ENCODE data around the gene CDK11B.
"Not testable (repeated sequence)": the region's sequence is repeated elsewhere in the genome, so short reads cannot be mapped to it uniquely, and the experiment has no call there.

The CDK11B gene

GRCh38 chr1:1600861-1601563 lies 57.8 kb downstream of the CDK11B start:
- DNase-seq (ENCODE audit: low read depth in 1 of 2, low spot score in 1 of 2): no peak

- no peak for DNase-seq (ENCODE audit: low read depth in 1 of 2, low spot score in 1 of 2)
These were observed 58.6 kb downstream of the CDK11B start, which contains the start of gene FNDC10 for GRCh38 chr1:1599935-1600860. Gene FNDC10 (minus strand): TSS chr1:1600135. CDS start chr1:1600015, 120 bp downstream.

GRCh38 chr1:1599030-1599934 lies 59.5 kb downstream of the CDK11B start:
- DNase-seq (ENCODE audit: low read depth in 1 of 2, low spot score in 1 of 2): no peak

- no peak for DNase-seq (ENCODE audit: low read depth in 1 of 2, low spot score in 1 of 2)
These were observed 60.1 kb downstream of the CDK11B start for GRCh38 chr1:1598720-1599029.

GRCh38 chr1:1598051-1598719 lies 60.6 kb downstream of the CDK11B start:
- DNase-seq (ENCODE audit: low read depth in 1 of 2, low spot score in 1 of 2): no peak

GRCh38 chr1:1597275-1597930 lies 61.4 kb downstream of the CDK11B start:
- no peak for DNase-seq (ENCODE audit: low read depth in 1 of 2, low spot score in 1 of 2)

- no peak for DNase-seq (ENCODE audit: low read depth in 1 of 2, low spot score in 1 of 2)
These were observed 62.1 kb downstream of the CDK11B start for GRCh38 chr1:1596493-1597274.

GRCh38 chr1:1595341-1595740 lies 63.5 kb downstream of the CDK11B start:
- not testable (repeated sequence) for DNase-seq (ENCODE audit: low read depth in 1 of 2, low spot score in 1 of 2)

- DNase-seq (ENCODE audit: low read depth in 1 of 2, low spot score in 1 of 2): no peak
These were observed 64.1 kb downstream of the CDK11B start for GRCh38 chr1:1594602-1595260.

- DNase-seq (ENCODE audit: low read depth in 1 of 2, low spot score in 1 of 2): no peak
These were observed 64.8 kb downstream of the CDK11B start for GRCh38 chr1:1593834-1594601.

GRCh38 chr1:1591452-1591851 lies 67.4 kb downstream of the CDK11B start:
- DNase-seq (ENCODE audit: low read depth in 1 of 2, low spot score in 1 of 2): no peak

Measured in activated T-helper 1 cell treated with anti-CD3 and anti-CD28 coated beads, Interleukin-2, amount 50 U/mL, for 16 hours (primary cell).